PC-9 (cell line): ENCODE data around the gene ZYG11B. TPM values are rescaled to one million over a fixed set of nuclear protein-coding genes. Genes with fewer than 3 reads are reported as not detected.
"Not testable (repeated sequence)": the region's sequence is repeated elsewhere in the genome, so short reads cannot be mapped to it uniquely, and the experiment has no call there.

Source experiments
- BruUV-seq: library from RNA; stranded (reverse); fragments of 400-500 nt; replicated peaks from 2 replicates; lab custom pipeline; 2021; lab: Mats Ljungman, UMichigan
- CTCF ChIA-PET: fragments of 300-600 bp; sonication (Branson Sonifier 250); formaldehyde crosslinking; loops from one replicate; lab custom pipeline; 2022; ENCODE audit warnings: antibody characterized with exemption; lab: Charles Lee
- POLR2A ChIA-PET: fragments of 300-600 bp; sonication (Branson Sonifier 250); formaldehyde crosslinking; loops from one replicate; lab custom pipeline; 2022; ENCODE audit warnings: antibody characterized with exemption; ENCODE audit not compliant: unreplicated experiment; lab: Charles Lee
- DNase-seq, 2 experiments: peaks; one replicate each; pipeline versions ENCODE4 v3.0.0 to v3.0.0-alpha.2; 2015 to 2022; ENCODE audit warnings: mixed read lengths in 1 of 2
- H2AFZ ChIP-seq: fragments of 200-600 bp; sonication (generic); 2 replicates; pipeline ENCODE4 v1.8.1; 2017; ENCODE audit warnings: antibody characterized with exemption
- H3F3A ChIP-seq: fragments of 200-600 bp; sonication (generic); 2 replicates; pipeline ENCODE4 v1.8.1; 2017; ENCODE audit warnings: antibody characterized with exemption, mild to moderate bottlenecking, low read depth; ENCODE audit not compliant: insufficient read depth
- H3K27ac ChIP-seq: fragments of 200-600 bp; sonication (generic); 2 replicates; pipeline ENCODE4 v1.6.1; 2016; ENCODE audit warnings: mixed run types
- H3K27me3 ChIP-seq: fragments of 200-600 bp; sonication (generic); 2 replicates; pipeline ENCODE4 v1.6.1; 2016; ENCODE audit warnings: low read depth, mixed run types; ENCODE audit not compliant: insufficient read depth
- H3K36me3 ChIP-seq: fragments of 200-600 bp; sonication (generic); 2 replicates; pipeline ENCODE4 v1.6.1; 2016; ENCODE audit warnings: low read depth, mixed run types
- H3K4me1 ChIP-seq: fragments of 200-600 bp; sonication (generic); replicated peaks from 2 replicates; pipeline ENCODE4 v1.6.1; 2016; ENCODE audit warnings: mixed run types; ENCODE audit not compliant: insufficient read depth
- H3K4me2 ChIP-seq: fragments of 200-600 bp; sonication (generic); 2 replicates; pipeline ENCODE4 v1.6.1; 2017; ENCODE audit warnings: mixed run types
- H3K4me3 ChIP-seq: fragments of 200-600 bp; sonication (generic); 2 replicates; pipeline ENCODE4 v1.6.1; 2016; ENCODE audit warnings: mixed run types
- H3K79me2 ChIP-seq: fragments of 200-600 bp; sonication (generic); 2 replicates; pipeline ENCODE4 v1.6.1; 2017; ENCODE audit warnings: low read depth, mixed run types
- H3K9me2 ChIP-seq: fragments of 200-600 bp; sonication (generic); 2 replicates; pipeline ENCODE4 v1.8.1; 2017; ENCODE audit warnings: mild to moderate bottlenecking; ENCODE audit not compliant: insufficient read depth
- H3K9me3 ChIP-seq: fragments of 200-600 bp; sonication (generic); 2 replicates; pipeline ENCODE4 v1.8.1; 2016; ENCODE audit warnings: low read depth; ENCODE audit not compliant: insufficient read depth
- H4K20me1 ChIP-seq: fragments of 200-600 bp; sonication (generic); 2 replicates; pipeline ENCODE4 v1.8.1; 2017; ENCODE audit not compliant: insufficient read depth
- CTCF ChIP-seq: fragments of 200-600 bp; sonication (generic); conservative IDR thresholded peaks from 2 replicates; pipeline ENCODE4 v1.6.1; 2017; ENCODE audit warnings: mixed run types, antibody characterized with exemption, mild to moderate bottlenecking, moderate library complexity
- EZH2 ChIP-seq: fragments of 200-600 bp; sonication (generic); IDR thresholded peaks from 2 replicates; pipeline ENCODE4 v1.8.0; 2017; ENCODE audit warnings: antibody characterized with exemption, low read depth
- intact Hi-C: fragments of 100-400 bp; cut with micrococcal nuclease; formaldehyde crosslinking; loops from one replicate; pipeline ENCODE4 v1.10.0; 2022; ENCODE audit not compliant: unreplicated experiment
- total RNA-seq: library from RNA; stranded (reverse); gene quantifications from 2 replicates; pipeline ENCODE4 v1.2.3, GENCODE V29; 2021

ZYG11B gene
- total RNA-seq, 1 experiment from 2014 or later: 21.4 TPM

- Histone ChIP-seq H3K27ac (no peak overlapping the region), H3K27me3 (no peaks in the 10 kb centered on the region), H3K9me2 (no peaks in the 10 kb centered on the region), H3K4me3 (peak overlapping the region; percentile 87), H4K20me1 (no peaks in the 10 kb centered on the region), H3F3A (no peaks in the 10 kb centered on the region; the same call in 1 of the 2 replicates), H3K9me3 (no peaks in the 10 kb centered on the region), H3K79me2 (peaks cover 34% of the 10 kb centered on the region), H3K4me2 (peak overlapping the region; percentile 94), H3K4me1 (peaks cover 13% of the 10 kb centered on the region), H3K36me3 (no peaks in the 10 kb centered on the region), H2AFZ (peak overlapping the region; percentile 77)
- TF ChIP-seq EZH2: no peak
- no peak for DNase-seq
- intact Hi-C loops: no loop called here
- CTCF ChIA-PET: no interaction called here
- POLR2A ChIA-PET: interaction anchor here (0.6 kb wide), 1 partner anchor 156 kb away, joined by 5 read pairs; no protein-coding TSS in a partner anchor
- TSS peak; percentile 49 for BruUV-seq
Observed at GRCh38 chr1:52727114-52727586, 897 bp downstream of the ZYG11B start.

GRCh38 chr1:52727956-52728656 is 1.9 kb downstream of the ZYG11B start:
- no peaks in the 10 kb centered on the region; the same call in 1 of the 2 replicates for H3F3A ChIP-seq
- H3K4me2 ChIP-seq: peak overlapping the region; percentile 94
- intact Hi-C loops: no loop called here
- no peak for DNase-seq
- H3K9me2 ChIP-seq: no peaks in the 10 kb centered on the region
- no peaks in the 10 kb centered on the region for H3K9me3 ChIP-seq
- no peaks in the 10 kb centered on the region for H3K36me3 ChIP-seq
- H3K4me3 ChIP-seq: no peak overlapping the region
- peaks cover 34% of the 10 kb centered on the region for H3K79me2 ChIP-seq
- H4K20me1 ChIP-seq: no peaks in the 10 kb centered on the region
- CTCF ChIA-PET: interaction anchor here (0.5 kb wide), 1 partner anchor 378 kb away, joined by 6 read pairs; no protein-coding TSS in a partner anchor
- H2AFZ ChIP-seq: no peak overlapping the region
- no peak overlapping the region for H3K27ac ChIP-seq
- no peaks in the 10 kb centered on the region for H3K27me3 ChIP-seq
- peaks cover 13% of the 10 kb centered on the region for H3K4me1 ChIP-seq
- POLR2A ChIA-PET: interaction anchor here (0.6 to 0.7 kb wide), 2 partner anchors 155 to 351 kb away, joined by 5 read pairs; no protein-coding TSS in a partner anchor
- TF ChIP-seq CTCF (no peak), EZH2 (no peak)
- no TSS peak for BruUV-seq

GRCh38 chr1:52733368-52733767 is 7.1 kb downstream of the ZYG11B start:
- Histone ChIP-seq H3K79me2 (peaks cover 24% of the 10 kb centered on the region), H3F3A (no peaks in the 10 kb centered on the region; the same call in 1 of the 2 replicates), H3K4me2 (no peak overlapping the region), H3K4me1 (0 out of 2 replicates have a peak, but pooled peaks cover 1% of the 10 kb centered on the region), H3K27me3 (no peaks in the 10 kb centered on the region), H3K27ac (no peak overlapping the region), H3K4me3 (no peak overlapping the region), H3K9me2 (no peaks in the 10 kb centered on the region), H4K20me1 (no peaks in the 10 kb centered on the region), H3K9me3 (no peaks in the 10 kb centered on the region), H2AFZ (no peak overlapping the region), H3K36me3 (no peaks in the 10 kb centered on the region)
- no peak for DNase-seq
- no TSS peak for BruUV-seq
- TF ChIP-seq CTCF (no peak), EZH2 (no peak)
- CTCF ChIA-PET: no interaction called here
- intact Hi-C loops: no loop called here
- POLR2A ChIA-PET: interaction anchor here (0.6 kb wide), 1 partner anchor 17 kb away, joined by 18 read pairs; no protein-coding TSS in a partner anchor

- not testable (repeated sequence) for BruUV-seq
Observed at GRCh38 chr1:52735371-52735770, 9.1 kb downstream of the ZYG11B start.

More at GRCh38 chr1:52735371-52735770, 9.1 kb downstream of the ZYG11B start:
- CTCF ChIA-PET, H3K27me3 ChIP-seq, H3K36me3 ChIP-seq, H3K9me3 ChIP-seq, H4K20me1 ChIP-seq, H3F3A ChIP-seq, H3K27ac ChIP-seq, H3K4me2 ChIP-seq, POLR2A ChIA-PET, H3K4me3 ChIP-seq, H3K4me1 ChIP-seq, intact Hi-C loops, H3K9me2 ChIP-seq, DNase-seq, H2AFZ ChIP-seq: not testable (repeated sequence)
- H3K79me2 ChIP-seq: peaks cover 15% of the 10 kb centered on the region; the same call in 1 of the 2 replicates
